Testis (tissue), 3 donors: Measurements from ENCODE around the gene ATG16L1. TPM values are rescaled to one million over a fixed set of nuclear protein-coding genes. Genes with fewer than 3 reads are reported as not detected.

Source experiments
- DNase-seq: peaks from one replicate; pipeline ENCODE4 v3.0.0-alpha.2; 2019
- H3K27ac ChIP-seq, 2 donors: fragments of 200-600 bp; sonication (generic); one replicate each; pipeline ENCODE4 v1.5.1; 2019
- H3K27me3 ChIP-seq: fragments of 200-600 bp; sonication (generic); one replicate; pipeline ENCODE4 v1.5.1; 2019
- H3K36me3 ChIP-seq: fragments of 200-600 bp; sonication (generic); one replicate; pipeline ENCODE4 v1.5.1; 2017; ENCODE audit warnings: low read depth; ENCODE audit errors: missing control alignments
- H3K4me1 ChIP-seq: fragments of 200-600 bp; sonication (generic); one replicate; pipeline ENCODE4 v1.5.1; 2019
- H3K4me3 ChIP-seq, 2 donors: fragments of 200-600 bp; sonication (generic); one replicate each; pipeline ENCODE4 v1.5.1; 2017 to 2019
- H3K9me3 ChIP-seq: fragments of 200-600 bp; sonication (generic); one replicate; pipeline ENCODE4 v1.5.1; 2017
- CTCF ChIP-seq, 3 experiments: fragments of 450-650 bp in 2 of 3; fragments of 200-600 bp in 1 of 3; sonication (generic) in 1 of 3; IDR thresholded peaks; one replicate each; pipeline ENCODE4 v1.5.1; 2016 to 2019; ENCODE audit warnings: antibody characterized with exemption in 3 of 3, mild to moderate bottlenecking in 2 of 3, moderate library complexity in 1 of 3
- POLR2A ChIP-seq: fragments of 450-650 bp; IDR thresholded peaks from one replicate; pipeline ENCODE4 v1.6.1; 2017; ENCODE audit warnings: antibody characterized with exemption, mild to moderate bottlenecking, moderate library complexity
- WGBS, 2 donors: methylation state at CpG; one replicate each; pipeline ENCODE4 v1.1.5; 2018; 5-methylcytosine and 5-hydroxymethylcytosine counted together
- intact Hi-C: fragments of 100-400 bp; cut with DNase I; formaldehyde crosslinking; loops from one replicate; pipeline ENCODE4 v1.15.1; 2023; ENCODE audit warnings: low total_unique reads
- polyA plus RNA-seq: library from polyadenylated mRNA; stranded (reverse); fragments of 350-450 nt; fragmentation: Illumina TruSeq; extraction: RNeasy Lipid Tissue Mini Kit (QIAGEN cat#74804); gene quantifications from one replicate; pipeline ENCODE4 v1.2.3, GENCODE V29; 2014; ENCODE audit warnings: low read depth, low replicate concordance; ENCODE audit not compliant: insufficient read depth
- total RNA-seq, 2 donors: library from RNA; depleted of rRNA; stranded (reverse); fragments of >200 nt; gene quantifications; one replicate each; pipeline ENCODE4 v1.2.3, GENCODE V29; 2016

The ATG16L1 gene
- total and polyA plus RNA-seq, 3 donors from 2014 or later: 37.3 to 53.1 (median 47.2) TPM

DNA sequence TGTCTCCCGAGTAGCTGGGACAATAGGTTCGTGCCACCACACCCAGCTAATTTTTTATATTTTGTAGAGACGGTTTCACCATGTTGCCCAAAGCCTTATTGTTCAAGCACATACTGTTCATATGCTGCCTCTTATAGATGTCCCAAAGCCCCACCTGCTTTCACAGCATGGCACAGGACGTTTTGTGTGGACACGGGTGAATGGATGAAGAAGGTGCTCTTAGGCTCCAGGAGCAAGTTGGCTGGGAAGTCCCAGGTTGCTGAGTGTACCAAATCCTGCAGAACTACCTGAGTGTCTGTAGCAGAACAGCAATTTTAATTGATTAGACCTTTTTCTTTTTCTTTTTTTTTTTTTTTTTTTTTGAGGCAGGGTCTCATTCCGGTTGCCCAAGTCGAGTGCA is 45.6 kb downstream of the ATG16L1 start:
- Histone ChIP-seq H3K4me3 (no peak overlapping the region), H3K9me3 (no peaks in the 10 kb centered on the region), H3K27me3 (no peaks in the 10 kb centered on the region), H3K27ac (no peak overlapping the region), H3K4me1 (no peaks in the 10 kb centered on the region), H3K36me3 (no peaks in the 10 kb centered on the region)
- no peak for TF ChIP-seq POLR2A
- TF ChIP-seq CTCF (IDR thresholded peaks at IDR 0.05): no peak
- DNase-seq: no peak
- 84 to 86% methylated on average over 7 of the region's 7 CpGs for WGBS, 2 donors
- intact Hi-C loops: no loop called here

DNA sequence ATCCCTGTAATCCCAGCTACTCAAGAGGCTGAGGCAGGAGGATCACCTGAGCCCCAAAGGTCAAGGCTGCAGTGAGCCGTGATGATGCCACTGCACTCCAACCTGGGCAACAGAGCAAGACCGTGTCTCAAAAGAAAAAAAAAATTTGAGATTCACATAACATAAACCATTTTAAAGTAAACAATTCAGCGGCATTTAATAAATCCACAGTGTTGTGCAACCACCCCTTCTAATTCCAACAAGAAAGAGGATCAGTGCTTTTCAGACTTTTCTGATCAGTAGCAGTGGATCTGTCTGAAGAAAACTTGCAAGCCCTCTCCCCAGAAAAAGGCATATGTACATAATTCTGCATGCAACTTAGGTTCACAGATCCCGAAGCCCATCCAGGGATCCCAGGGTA is 48.9 kb downstream of the ATG16L1 start:
- intact Hi-C loops: no loop called here
- Histone ChIP-seq H3K27ac (no peak overlapping the region), H3K4me1 (no peaks in the 10 kb centered on the region), H3K27me3 (no peaks in the 10 kb centered on the region), H3K9me3 (no peaks in the 10 kb centered on the region), H3K36me3 (no peaks in the 10 kb centered on the region), H3K4me3 (no peak overlapping the region)
- TF ChIP-seq CTCF (IDR thresholded peaks at IDR 0.05) (no peak), POLR2A (no peak)
- DNase-seq: no peak
- 89 to 96% methylated on average over 4 of the region's 4 CpGs for WGBS, 2 donors

DNA sequence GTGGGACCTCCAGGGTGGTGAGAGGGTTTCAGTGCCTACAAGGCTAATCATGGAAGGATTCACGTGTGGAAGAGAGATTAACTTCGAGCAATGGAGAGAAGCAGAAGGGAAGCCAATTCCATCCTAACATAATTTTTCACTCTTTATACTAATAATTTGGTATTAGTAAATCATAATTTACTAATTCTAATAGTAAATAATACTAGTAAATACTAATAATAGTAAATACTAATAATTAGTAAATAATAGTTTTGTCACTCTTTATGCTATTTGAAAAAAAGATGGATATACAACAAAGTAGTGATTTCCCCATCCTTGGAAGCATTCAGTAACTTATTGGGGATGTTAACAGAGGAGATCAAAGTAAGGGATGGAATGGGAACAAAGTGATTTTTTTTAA is 49.8 kb downstream of the ATG16L1 start:
- 84 to 85% methylated on average over 2 of the region's 2 CpGs for WGBS, 2 donors
- no peak for DNase-seq
- intact Hi-C loops: no loop called here
- H3K27me3 ChIP-seq: no peaks in the 10 kb centered on the region
- no peak overlapping the region for H3K4me3 ChIP-seq
- TF ChIP-seq POLR2A (no peak), CTCF (IDR thresholded peaks at IDR 0.05) (no peak)
- no peaks in the 10 kb centered on the region for H3K4me1 ChIP-seq
- no peaks in the 10 kb centered on the region for H3K36me3 ChIP-seq
- H3K27ac ChIP-seq: no peak overlapping the region
- H3K9me3 ChIP-seq: no peaks in the 10 kb centered on the region

DNA sequence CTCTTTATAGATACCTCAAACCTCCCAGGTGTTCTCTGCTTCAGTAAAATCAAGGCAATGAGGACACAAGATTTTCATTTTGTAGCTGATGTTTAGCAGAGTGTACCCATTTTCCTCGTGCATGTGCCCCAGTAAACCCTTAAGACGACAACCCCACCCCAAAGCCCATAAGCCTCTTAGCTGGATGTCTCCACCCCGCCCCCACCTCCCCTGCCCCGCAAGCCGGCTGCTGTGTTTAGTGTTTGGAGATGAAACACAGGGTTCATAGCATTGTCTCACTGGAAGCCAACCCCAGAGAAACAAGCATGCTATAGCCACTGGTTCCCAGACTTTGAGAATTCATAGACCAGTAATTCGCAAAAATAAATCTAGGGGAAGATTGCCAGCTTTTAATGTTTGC is 50.3 kb downstream of the ATG16L1 start:
- Histone ChIP-seq H3K27ac (no peak overlapping the region), H3K4me3 (no peak overlapping the region), H3K9me3 (no peaks in the 10 kb centered on the region), H3K27me3 (no peaks in the 10 kb centered on the region), H3K36me3 (no peaks in the 10 kb centered on the region), H3K4me1 (no peaks in the 10 kb centered on the region)
- WGBS, 2 donors: 70 to 75% methylated on average over 6 of the region's 6 CpGs
- TF ChIP-seq POLR2A (no peak), CTCF (IDR thresholded peaks at IDR 0.05) (no peak)
- intact Hi-C loops: no loop called here
- no peak for DNase-seq

- Histone ChIP-seq H3K4me1 (no peaks in the 10 kb centered on the region), H3K36me3 (no peaks in the 10 kb centered on the region), H3K27me3 (no peaks in the 10 kb centered on the region), H3K9me3 (no peaks in the 10 kb centered on the region), H3K4me3 (no peak overlapping the region), H3K27ac (no peak overlapping the region)
- intact Hi-C loops: no loop called here
- DNase-seq: no peak
- 86 to 98% methylated on average over 3 of the region's 3 CpGs for WGBS, 2 donors
- no peak for TF ChIP-seq CTCF (IDR thresholded peaks at IDR 0.05)
- no peak for TF ChIP-seq POLR2A
Measured at GRCh38 chr2:233303252-233303651, 51.8 kb downstream of the ATG16L1 start.
